ENCODE data around the gene FBXO28.

- no peak for TF ChIP-seq CTCF (IDR thresholded peaks at IDR 0.05)
- TF ChIP-seq POLR2A (IDR thresholded peaks at IDR 0.05), result no peak
Observed at GRCh38 chr1:224085421-224086108, 28.3 kb upstream of the FBXO28 start.
